ENCODE results near the gene CNKSR3.

The CNKSR3 gene

DNA sequence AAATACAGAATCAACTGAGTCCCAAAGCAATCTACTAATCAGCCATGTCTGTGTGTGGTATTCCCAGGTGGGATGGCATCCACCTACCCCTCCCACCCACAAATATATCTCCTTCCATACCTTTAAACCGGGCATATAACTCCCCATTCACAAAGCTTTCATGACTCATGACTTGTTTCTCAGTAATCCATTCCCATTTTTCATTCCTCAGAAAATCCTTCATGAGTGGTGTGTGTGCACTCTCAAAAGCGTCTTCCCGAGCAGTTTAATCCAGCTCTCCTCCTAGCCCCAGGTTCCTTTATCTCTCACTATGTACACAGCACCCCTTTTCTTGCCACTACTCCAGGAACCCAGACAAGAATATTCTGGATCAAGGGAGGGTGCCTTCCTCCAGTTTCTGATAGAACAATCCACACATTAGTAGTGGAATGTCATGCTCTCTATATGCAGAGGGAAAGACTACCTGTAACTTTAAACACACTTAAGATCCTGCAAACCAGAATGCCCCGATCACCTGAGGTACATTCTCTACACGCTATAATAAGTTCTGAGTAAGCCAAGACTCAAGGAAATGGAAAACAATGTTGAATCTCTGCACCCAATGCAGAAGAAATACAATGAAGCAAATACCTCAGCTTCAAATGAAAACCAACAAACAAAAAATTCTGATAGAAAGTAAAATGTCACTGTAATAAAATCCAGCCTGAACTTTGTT lies 98.2 kb downstream of the CNKSR3 start:
- TF ChIP-seq ZBTB7A (IDR thresholded peaks at IDR 0.05; ENCODE audit: low read depth) = no peak
- TF ChIP-seq TAF1 (IDR thresholded peaks at IDR 0.05; ENCODE audit: low read depth) = no peak
- TF ChIP-seq FOXM1 (IDR thresholded peaks at IDR 0.05; ENCODE audit: borderline replicate concordance, low read depth) = no peak
- TF ChIP-seq, protein P1, sequence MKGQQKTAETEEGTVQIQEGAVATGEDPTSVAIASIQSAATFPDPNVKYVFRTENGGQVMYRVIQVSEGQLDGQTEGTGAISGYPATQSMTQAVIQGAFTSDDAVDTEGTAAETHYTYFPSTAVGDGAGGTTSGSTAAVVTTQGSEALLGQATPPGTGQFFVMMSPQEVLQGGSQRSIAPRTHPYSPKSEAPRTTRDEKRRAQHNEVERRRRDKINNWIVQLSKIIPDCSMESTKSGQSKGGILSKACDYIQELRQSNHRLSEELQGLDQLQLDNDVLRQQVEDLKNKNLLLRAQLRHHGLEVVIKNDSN (IDR thresholded peaks at IDR 0.05) = no peak
- TF ChIP-seq REST (IDR thresholded peaks at IDR 0.05; ENCODE audit: low read depth) = no peak
- TF ChIP-seq TCF12 (IDR thresholded peaks at IDR 0.05; ENCODE audit: low read depth) = no peak
- no peak for TF ChIP-seq NFIC (IDR thresholded peaks at IDR 0.05)
- TF ChIP-seq EGR1 (IDR thresholded peaks at IDR 0.05) = no peak
- no peak for TF ChIP-seq EP300 (IDR thresholded peaks at IDR 0.05; ENCODE audit: borderline replicate concordance)
- TF ChIP-seq CREB1 (IDR thresholded peaks at IDR 0.05; ENCODE audit: low read depth) = no peak
- TF ChIP-seq RAD21 (IDR thresholded peaks at IDR 0.05; ENCODE audit: low read depth) = no peak
- no peak for TF ChIP-seq TEAD4 (IDR thresholded peaks at IDR 0.05)
- TF ChIP-seq, protein P2, sequence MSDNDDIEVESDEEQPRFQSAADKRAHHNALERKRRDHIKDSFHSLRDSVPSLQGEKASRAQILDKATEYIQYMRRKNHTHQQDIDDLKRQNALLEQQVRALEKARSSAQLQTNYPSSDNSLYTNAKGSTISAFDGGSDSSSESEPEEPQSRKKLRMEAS (IDR thresholded peaks at IDR 0.05) = no peak
- TF ChIP-seq CEBPB (IDR thresholded peaks at IDR 0.05) = no peak
- no peak for TF ChIP-seq YY1 (IDR thresholded peaks at IDR 0.05; ENCODE audit: low read depth)

DNA sequence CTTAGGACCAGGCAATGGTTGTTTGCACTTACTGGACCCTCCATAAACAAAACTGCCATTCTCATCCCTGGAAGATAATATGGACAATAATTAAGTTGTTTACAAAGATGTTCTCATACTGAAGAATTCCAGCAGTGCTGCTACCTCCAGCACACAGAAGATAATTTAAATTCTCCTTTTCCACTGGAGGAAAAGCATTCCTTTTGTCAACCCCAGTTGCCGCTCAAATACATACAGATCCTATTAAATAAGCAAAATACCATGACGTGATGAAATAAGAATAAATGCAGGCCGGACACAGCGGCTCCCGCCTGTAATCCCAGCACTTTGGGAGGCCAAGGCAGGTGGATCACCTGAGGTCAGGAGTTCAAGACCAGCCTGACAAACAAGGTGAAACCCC lies 99.4 kb downstream of the CNKSR3 start:
- TF ChIP-seq FOXM1 (IDR thresholded peaks at IDR 0.05; ENCODE audit: borderline replicate concordance, low read depth) (no peak), NFIC (IDR thresholded peaks at IDR 0.05) (no peak), EP300 (IDR thresholded peaks at IDR 0.05; ENCODE audit: borderline replicate concordance) (no peak), CEBPB (IDR thresholded peaks at IDR 0.05) (no peak)

- TF ChIP-seq ZBTB7A (IDR thresholded peaks at IDR 0.05; ENCODE audit: low read depth) (no peak), EGR1 (IDR thresholded peaks at IDR 0.05) (no peak), EP300 (IDR thresholded peaks at IDR 0.05; ENCODE audit: borderline replicate concordance) (peak; percentile 83; the same call in 1 of the 2 replicates), TAF1 (IDR thresholded peaks at IDR 0.05; ENCODE audit: low read depth) (no peak), RAD21 (IDR thresholded peaks at IDR 0.05; ENCODE audit: low read depth) (peak; percentile 26; the same call in 1 of the 2 replicates), FOXM1 (IDR thresholded peaks at IDR 0.05; ENCODE audit: borderline replicate concordance, low read depth) (peak; percentile 72; the same call in 1 of the 2 replicates), CREB1 (IDR thresholded peaks at IDR 0.05; ENCODE audit: low read depth) (no peak), NFIC (IDR thresholded peaks at IDR 0.05) (peak; percentile 91), REST (IDR thresholded peaks at IDR 0.05; ENCODE audit: low read depth) (no peak; the same call in 1 of the 2 replicates), TEAD4 (IDR thresholded peaks at IDR 0.05) (peak; percentile 89), YY1 (IDR thresholded peaks at IDR 0.05; ENCODE audit: low read depth) (no peak), CEBPB (IDR thresholded peaks at IDR 0.05) (peak; percentile 49; the same call in 1 of the 2 replicates), TCF12 (IDR thresholded peaks at IDR 0.05; ENCODE audit: low read depth) (peak; percentile 87)
- TF ChIP-seq, protein P1 (IDR thresholded peaks at IDR 0.05) = no peak
- TF ChIP-seq, protein P2 (IDR thresholded peaks at IDR 0.05) = peak; percentile 68
Measured at GRCh38 chr6:154410619-154411072, 99.8 kb downstream of the CNKSR3 start.

GRCh38 chr6:154408891-154409500 lies 101.5 kb downstream of the CNKSR3 start:
- TF ChIP-seq REST (IDR thresholded peaks at IDR 0.05; ENCODE audit: low read depth) (no peak), RAD21 (IDR thresholded peaks at IDR 0.05; ENCODE audit: low read depth) (peak; percentile 65), ZBTB7A (IDR thresholded peaks at IDR 0.05; ENCODE audit: low read depth) (no peak)
